B cell (primary cell): ENCODE data around the gene ATP5F1E. TPM values are rescaled to one million over a fixed set of nuclear protein-coding genes. Genes with fewer than 3 reads are reported as not detected.

ENCODE experiments used
- ATAC-seq: fragments of 200-7000 bp; cut with Tn5 transposase; one replicate; pipeline ENCODE4 v1.10.0; 2021; ENCODE audit warnings: low read depth, mild to moderate bottlenecking, moderate number of reproducible peaks, moderate library complexity
- CTCF ChIA-PET: fragments of 350-600 bp; sonication (Branson Sonifier 250); formaldehyde crosslinking; loops from one replicate; lab custom pipeline; 2021; ENCODE audit warnings: antibody characterized with exemption, inconsistent platforms; lab: Charles Lee
- POLR2A ChIA-PET: fragments of 350-600 bp; sonication (Branson Sonifier 250); formaldehyde crosslinking; loops from one replicate; lab custom pipeline; 2021; ENCODE audit warnings: antibody characterized with exemption; lab: Charles Lee
- DNase-seq: peaks from one replicate; pipeline ENCODE4 v3.0.0; 2013
- H2AFZ ChIP-seq: 2 replicates; pipeline ENCODE4 v1.6.1; 2012; ENCODE audit warnings: mild to moderate bottlenecking, low read depth, low read length; ENCODE audit not compliant: insufficient read depth, poor library complexity, severe bottlenecking
- H3K27ac ChIP-seq, 2 donors: 1 replicate in 1 of 2; 2 replicates in 1 of 2; pipeline ENCODE4 v1.5.1; 2012 to 2013; ENCODE audit warnings: low read length in 2 of 2, mild to moderate bottlenecking in 2 of 2, moderate library complexity in 1 of 2
- H3K27me3 ChIP-seq, 4 experiments: fragments of 200-600 bp in 1 of 4; sonication (generic) in 1 of 4; replicated peaks in 1 of 4; 1 replicate in 2 of 4; 2 replicates in 2 of 4; pipeline versions ENCODE4 v1.6.1 to v1.7.0; 2013 to 2016; ENCODE audit warnings: low read length in 3 of 4, mild to moderate bottlenecking in 2 of 4, mixed read lengths in 1 of 4, moderate library complexity in 1 of 4; ENCODE audit not compliant: insufficient read depth in 4 of 4, control insufficient read depth in 3 of 4; ENCODE audit errors: control extremely low read depth in 1 of 4
- H3K36me3 ChIP-seq, 2 experiments: replicated peaks in 1 of 2; 1 replicate in 1 of 2; 2 replicates in 1 of 2; pipeline versions ENCODE4 v1.6.1 to v1.7.1; 2013; ENCODE audit warnings: low read length in 1 of 2; ENCODE audit not compliant: insufficient read depth in 2 of 2, control insufficient read depth in 1 of 2; ENCODE audit errors: control extremely low read depth in 1 of 2, extremely low read depth in 1 of 2
- H3K4me1 ChIP-seq, 2 donors: fragments of 200-600 bp in 1 of 2; sonication (generic) in 1 of 2; 1 replicate in 1 of 2; 2 replicates in 1 of 2; pipeline versions ENCODE4 v1.5.1 to v1.6.1; 2013 to 2017; ENCODE audit warnings: low read length in 2 of 2; ENCODE audit not compliant: control insufficient read depth in 2 of 2, insufficient read depth in 2 of 2
- H3K4me2 ChIP-seq: replicated peaks from 2 replicates; pipeline ENCODE3; 2012; ENCODE audit warnings: mild to moderate bottlenecking, low read depth, low read length; ENCODE audit not compliant: poor library complexity, severe bottlenecking
- H3K4me3 ChIP-seq, 5 experiments: fragments of 200-600 bp in 1 of 5; sonication (generic) in 1 of 5; 1 replicate in 3 of 5; 2 replicates in 2 of 5; pipeline versions ENCODE4 v1.5.1 to v1.7.0; 2011 to 2016; ENCODE audit warnings: low read length in 4 of 5, mild to moderate bottlenecking in 4 of 5, low read depth in 2 of 5, control low read depth in 1 of 5, moderate library complexity in 1 of 5; ENCODE audit not compliant: insufficient read depth in 1 of 5; ENCODE audit errors: control extremely low read depth in 1 of 5, extremely low read depth in 1 of 5
- H3K79me2 ChIP-seq: fragments of 200-600 bp; sonication (generic); one replicate; pipeline ENCODE4 v1.6.0; 2016; ENCODE audit warnings: low read length; ENCODE audit not compliant: control insufficient read depth, insufficient read depth
- H3K9ac ChIP-seq: fragments of 200-600 bp; sonication (generic); 2 replicates; pipeline ENCODE4 v1.6.1; 2017; ENCODE audit warnings: mild to moderate bottlenecking, low read length, moderate library complexity
- H3K9me3 ChIP-seq, 3 donors: one replicate each; pipeline versions ENCODE4 v1.6.1 to v1.7.1; 2013; ENCODE audit warnings: low read length in 2 of 3; ENCODE audit not compliant: control insufficient read depth in 2 of 3, insufficient read depth in 1 of 3; ENCODE audit errors: control extremely low read depth in 1 of 3
- H4K20me1 ChIP-seq: 2 replicates; pipeline ENCODE4 v1.6.0; 2012; ENCODE audit warnings: mild to moderate bottlenecking, low read length; ENCODE audit not compliant: insufficient read depth, control insufficient read depth, poor library complexity, severe bottlenecking
- H3K27ac Mint-ChIP-seq: one replicate; pipeline ENCODE4 v1.8.0; 2021; ENCODE audit warnings: mixed read lengths
- H3K27me3 Mint-ChIP-seq: one replicate; pipeline ENCODE4 v1.8.0; 2021; ENCODE audit warnings: mixed read lengths
- H3K4me1 Mint-ChIP-seq: one replicate; pipeline ENCODE4 v1.8.0; 2021; ENCODE audit warnings: mixed read lengths
- H3K4me3 Mint-ChIP-seq: one replicate; pipeline ENCODE4 v1.8.0; 2021; ENCODE audit warnings: mixed read lengths
- H3K9me3 Mint-ChIP-seq: one replicate; pipeline ENCODE4 v1.8.0; 2022; ENCODE audit warnings: mixed read lengths; ENCODE audit not compliant: insufficient read depth
- CTCF ChIP-seq: fragments of 200-600 bp; IDR thresholded peaks from one replicate; pipeline ENCODE4 v1.8.0; 2022; ENCODE audit warnings: antibody characterized with exemption, mild to moderate bottlenecking
- EZH2 ChIP-seq: IDR thresholded peaks from 2 replicates; pipeline ENCODE4 v1.6.1; 2012; ENCODE audit warnings: borderline replicate concordance, low read depth, mild to moderate bottlenecking, moderate library complexity, low read length; ENCODE audit not compliant: insufficient read depth, poor library complexity, severe bottlenecking
- WGBS: methylation state at CpG from one replicate; pipeline ENCODE4 v1.1.5; 2013; ENCODE audit warnings: missing lambda C conversion rate; ENCODE audit not compliant: insufficient coverage; 5-methylcytosine and 5-hydroxymethylcytosine counted together
- intact Hi-C: fragments of 100-400 bp; cut with micrococcal nuclease; formaldehyde crosslinking; loops from one replicate; pipeline ENCODE4 v1.10.0; 2022
- polyA minus RNA-seq: library from RNA; depleted of rRNA, polyadenylated mRNA; stranded (reverse); fragments of >200 nt; gene quantifications from 2 replicates; pipeline ENCODE4 v1.2.3, GENCODE V29; 2012
- polyA plus RNA-seq: library from polyadenylated mRNA; depleted of rRNA; stranded (reverse); fragments of >200 nt; gene quantifications from 2 replicates; pipeline ENCODE4 v1.2.3, GENCODE V29; 2012
- total RNA-seq, 2 donors: library from RNA; stranded (reverse); fragments of 120-200 nt in 1 of 2; gene quantifications; 1 replicate in 1 of 2; 2 replicates in 1 of 2; pipeline versions ENCODE4 v1.2.3 to v1.2.4, GENCODE V29; 2013 to 2022

ATP5F1E gene
- total RNA-seq = 51.0 and 55.0 TPM in 2 replicates
- 88.5 TPM for total RNA-seq (2013)
- polyA plus RNA-seq = 22.2 and 23.8 TPM in 2 replicates
- 12.1 and 19.0 TPM in 2 replicates for polyA minus RNA-seq

DNA sequence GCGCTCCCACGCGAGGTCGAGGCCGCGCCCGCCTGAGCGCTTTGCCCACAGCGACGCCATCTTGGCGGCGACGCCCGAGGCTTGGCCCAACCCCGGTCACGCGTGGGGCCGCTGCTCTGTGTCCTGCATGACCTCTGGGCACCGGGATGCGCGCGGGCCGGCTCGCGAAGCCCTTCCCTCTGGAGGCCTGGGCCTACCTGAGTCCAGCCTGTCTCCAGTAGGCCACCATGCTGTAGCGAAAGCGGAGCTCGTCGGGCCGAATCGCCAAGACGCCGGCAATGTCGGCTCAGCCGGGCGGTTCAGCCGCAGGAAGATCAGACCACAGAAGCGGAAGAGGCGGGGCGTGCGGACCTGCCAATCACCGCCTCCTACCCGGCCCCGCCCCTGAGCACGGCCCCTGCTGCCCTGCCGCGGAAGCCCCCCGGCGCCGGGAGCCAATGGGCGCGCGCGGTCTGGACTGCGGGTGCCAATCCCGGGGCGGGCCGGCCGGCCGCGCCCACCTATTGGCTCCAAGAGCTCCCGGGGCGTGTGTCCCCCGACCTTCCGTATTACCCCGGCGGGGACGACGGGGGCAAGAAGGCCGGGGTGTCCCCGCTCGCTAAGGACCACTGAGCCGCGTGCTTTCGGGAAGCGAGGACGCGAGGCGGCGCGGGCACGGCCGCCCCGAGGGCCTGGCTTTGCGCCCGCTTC, at the start of gene ATP5F1E:
Gene ATP5F1E (minus strand): TSS at position 313 of the 690 bp plus-strand sequence. CDS start 84 bp downstream, at position 229.
- Mint-ChIP-seq H3K4me3 (peak within 1 kb of the TSS; percentile 97), H3K9me3 (no peaks in the 10 kb centered on the region), H3K27me3 (no peaks in the 10 kb centered on the region), H3K4me1 (peaks cover 45% of the 10 kb centered on the region), H3K27ac (peak within 1 kb of the TSS; percentile 98)
- intact Hi-C loops = loop anchor here (1.0 to 2.0 kb wide), 6 partner anchors 10 to 140 kb away; partner anchors contain the start of genes CTSZ, NELFCD and PRELID3B
- Histone ChIP-seq H3K27me3 (no peaks in the 10 kb centered on the region), H3K36me3 (peaks cover 2 to 68% of the 10 kb centered on the region in 2 experiments), H3K9me3 (no peaks in the 10 kb centered on the region), H3K9ac (peak within 1 kb of the TSS; percentile 85), H4K20me1 (peaks cover 43% of the 10 kb centered on the region), H2AFZ (peak within 1 kb of the TSS; percentile 90), H3K4me2 (peak within 1 kb of the TSS; percentile 88), H3K4me3 (peak within 1 kb of the TSS; percentile 68 to 82 (median 80)), H3K79me2 (peaks cover 65% of the 10 kb centered on the region), H3K27ac (peak within 1 kb of the TSS; percentile 84 to 91), H3K4me1 (peaks cover 27 to 37% of the 10 kb centered on the region in 2 donors)
- ChIA-PET CTCF (interaction anchor here (0.7 to 3.5 kb wide), 18 partner anchors 11 to 190 kb away, joined by 3 to 32 read pairs (median 6); partner anchors contain the start of gene PRELID3B), POLR2A (interaction anchor here (0.6 to 2.6 kb wide), 18 partner anchors 9 to 724 kb away, joined by 3 to 30 read pairs (median 6); partner anchors contain the start of gene PRELID3B)
- under 1% methylated on average over 86 of the region's 86 CpGs for WGBS
- DNase-seq = peak; percentile 98
- no peak for TF ChIP-seq EZH2
- no peak for TF ChIP-seq CTCF
- peak; percentile 97 for ATAC-seq

GRCh38 chr20:59081036-59081435, 48.9 kb upstream of the ATP5F1E start:
- H3K9me3 ChIP-seq = no peaks in the 10 kb centered on the region
- H3K9ac ChIP-seq = no peak overlapping the region
- Mint-ChIP-seq H3K4me3 (no peak overlapping the region), H3K27me3 (peaks cover 31% of the 10 kb centered on the region), H3K9me3 (no peaks in the 10 kb centered on the region), H3K4me1 (peaks cover 7% of the 10 kb centered on the region), H3K27ac (no peak overlapping the region)
- H3K4me2 ChIP-seq = no peak overlapping the region
- DNase-seq (no peak), ATAC-seq (no peak)
- POLR2A ChIA-PET = no interaction called here
- TF ChIP-seq CTCF (no peak), EZH2 (no peak)
- H4K20me1 ChIP-seq = no peaks in the 10 kb centered on the region
- H3K4me1 ChIP-seq = peaks cover 3 to 7% of the 10 kb centered on the region in 2 donors
- no peak overlapping the region for H2AFZ ChIP-seq
- no CpG with 5 or more reads among the region's 3 CpGs for WGBS
- no peak overlapping the region for H3K4me3 ChIP-seq
- H3K79me2 ChIP-seq = no peaks in the 10 kb centered on the region
- intact Hi-C loops = no loop called here
- H3K27ac ChIP-seq = no peak overlapping the region
- no peaks in the 10 kb centered on the region for H3K36me3 ChIP-seq
- CTCF ChIA-PET = interaction anchor here (0.6 to 1.3 kb wide), 2 partner anchors 140 to 211 kb away, joined by 3 to 6 read pairs; no protein-coding TSS in a partner anchor
- peaks cover 0 to 16% (median 1%) of the 10 kb centered on the region in 4 experiments for H3K27me3 ChIP-seq
